GM18505 (cell line): Measurements from ENCODE around the gene EDEM1.
A peak's percentile ranks its signal among the peaks of the same experiment; 100 is the strongest.
"Not testable (repeated sequence)": the region's sequence is repeated elsewhere in the genome, so short reads cannot be mapped to it uniquely, and the experiment has no call there.

ENCODE experiments used
- ATAC-seq: cut with Tn5 transposase; IDR thresholded peaks from one replicate; pipeline ENCODE4 v1.9.1; 2021; ENCODE audit not compliant: unreplicated experiment
- POLR2A ChIP-seq: IDR thresholded peaks from 4 replicates; pipeline ENCODE4 v1.6.1; 2011; ENCODE audit warnings: borderline replicate concordance; ENCODE audit not compliant: insufficient read depth, insufficient read length; ENCODE audit errors: extremely low read depth

Gene EDEM1

GRCh38 chr3:5160940-5161858 lies 26.3 kb upstream of the EDEM1 start:
- TF ChIP-seq POLR2A = no peak
- no peak for ATAC-seq

GRCh38 chr3:5162102-5162501 lies 25.4 kb upstream of the EDEM1 start:
- TF ChIP-seq POLR2A = no peak
- no peak for ATAC-seq

- no peak for ATAC-seq
- TF ChIP-seq POLR2A = no peak
These were observed 21.8 kb upstream of the EDEM1 start for GRCh38 chr3:5165698-5166097.

- ATAC-seq = no peak
- no peak for TF ChIP-seq POLR2A
These were observed 20.7 kb upstream of the EDEM1 start for GRCh38 chr3:5166846-5167245.

- no peak for ATAC-seq
- TF ChIP-seq POLR2A = no peak
These were observed 19.4 kb upstream of the EDEM1 start for GRCh38 chr3:5168110-5168509.

GRCh38 chr3:5169807-5170206 lies 17.7 kb upstream of the EDEM1 start:
- ATAC-seq = no peak
- TF ChIP-seq POLR2A = no peak

- TF ChIP-seq POLR2A = no peak
- no peak for ATAC-seq
These were observed 16.5 kb upstream of the EDEM1 start for GRCh38 chr3:5170975-5171374.

GRCh38 chr3:5172018-5172417 lies 15.5 kb upstream of the EDEM1 start:
- ATAC-seq = no peak
- no peak for TF ChIP-seq POLR2A

GRCh38 chr3:5179036-5179435 lies 8.5 kb upstream of the EDEM1 start:
- not testable (repeated sequence) for ATAC-seq

- peak; percentile 65 for ATAC-seq
- TF ChIP-seq POLR2A = peak; percentile 39
These were observed 5.9 kb upstream of the EDEM1 start for GRCh38 chr3:5181469-5182141.

GRCh38 chr3:5183714-5184113 lies 3.8 kb upstream of the EDEM1 start:
- ATAC-seq = not testable (repeated sequence)

- ATAC-seq = no peak
- TF ChIP-seq POLR2A = no peak
These were observed 3.0 kb upstream of the EDEM1 start for GRCh38 chr3:5184499-5184898.

- ATAC-seq = no peak
- TF ChIP-seq POLR2A = no peak
These were observed 2.3 kb upstream of the EDEM1 start for GRCh38 chr3:5185093-5185673.

- ATAC-seq = no peak
- TF ChIP-seq POLR2A = peak; percentile 51
These were observed 1.2 kb upstream of the EDEM1 start for GRCh38 chr3:5186089-5186857.

GRCh38 chr3:5186858-5187155 lies 700 bp upstream of the EDEM1 start:
- no peak for TF ChIP-seq POLR2A
- ATAC-seq = no peak
